Pancreas (tissue), 10 donors: Measurements from ENCODE around the gene OR2T35. TPM values are rescaled to one million over a fixed set of nuclear protein-coding genes. Genes with fewer than 3 reads are reported as not detected.

Source experiments
- ATAC-seq, 4 donors: fragments of 200-7000 bp; cut with Tn5 transposase; one replicate each; pipeline versions ENCODE4 v1.8.0 to v1.9.1; 2020; ENCODE audit warnings: mild to moderate bottlenecking in 4 of 4, moderate library complexity in 4 of 4
- DNase-seq, 6 donors: peaks; one replicate each; pipeline ENCODE4 v3.0.0-alpha.2; 2020
- FAIRE-seq: peaks from 2 replicates; lab custom pipeline; 2012; peaks lifted over from hg19 to GRCh38; lab: Jason Lieb, UNC
- H3K27ac ChIP-seq, 4 donors: fragments of 200-600 bp; sonication (generic); 1 replicate in 3 of 4; 2 replicates in 1 of 4; pipeline versions ENCODE4 v1.5.0 to v1.8.0; 2020
- H3K27me3 ChIP-seq, 4 donors: fragments of 200-600 bp; one replicate each; pipeline ENCODE4 v1.8.0; 2021
- H3K36me3 ChIP-seq, 3 donors: fragments of 200-600 bp; sonication (generic) in 1 of 3; one replicate each; pipeline versions ENCODE4 v1.5.0 to v1.8.0; 2020 to 2021
- H3K4me1 ChIP-seq, 3 donors: fragments of 200-600 bp; one replicate each; pipeline ENCODE4 v1.8.0; 2021
- H3K4me3 ChIP-seq, 4 donors: fragments of 200-600 bp; sonication (generic) in 2 of 4; one replicate each; pipeline versions ENCODE4 v1.5.0 to v1.8.0; 2020 to 2021
- H3K9me3 ChIP-seq, 4 donors: fragments of 200-600 bp; one replicate each; pipeline ENCODE4 v1.8.0; 2021
- CTCF ChIP-seq, 4 donors: fragments of 200-600 bp; sonication (generic) in 3 of 4; IDR thresholded peaks; one replicate each; pipeline versions ENCODE4 v1.5.0 to v1.8.0; 2021; ENCODE audit warnings: antibody characterized with exemption in 4 of 4
- WGBS, 2 donors: extraction: QIAGEN DNeasy Blood & Tissue Kit; methylation state at CpG; one replicate each; pipeline ENCODE4 v1.1.7; 2013; 5-methylcytosine and 5-hydroxymethylcytosine counted together
- intact Hi-C, 3 donors: fragments of 100-400 bp; cut with DNase I; formaldehyde crosslinking; loops; one replicate each; pipeline versions ENCODE4 v1.11.1 to v1.14.2; 2022
- polyA plus RNA-seq, 2 donors: library from polyadenylated mRNA; stranded (reverse); fragments of 200-250 nt; gene quantifications; one replicate each; pipeline ENCODE4 v1.2.3, GENCODE V29; 2013
- total RNA-seq, 6 donors: library from RNA; stranded (reverse); fragmentation: NEBNext Ultra II Directional in 4 of 6; extraction: Animal tissue kit (Norgen Biotek cat#: 25700) in 4 of 6; gene quantifications; one replicate each; pipeline versions ENCODE4 v1.2.1 to v1.2.4, GENCODE V29; 2021 to 2023
- donor health status: healthy with polysubstance abuse.
- donor health status: DM: no; HTN: no; CAD: no; lungs with moderate emphysema.
- donor health status: DM: no; HTN: no; CAD: no.
- donor health status: control.
- donor health status: control.
- donor health status: Bipolar disorder and iron deficiency.
- donor health status: DM: yes; HTN: yes; CAD: no.
- donor health status: DM: no; HTN: no; CAD: no.
- donor health status: DM: no; HTN: no; CAD: no.
- donor health status: DM: yes; HTN: yes; CAD: no.

The OR2T35 gene
- total and polyA plus RNA-seq, 8 donors = not detected

DNA sequence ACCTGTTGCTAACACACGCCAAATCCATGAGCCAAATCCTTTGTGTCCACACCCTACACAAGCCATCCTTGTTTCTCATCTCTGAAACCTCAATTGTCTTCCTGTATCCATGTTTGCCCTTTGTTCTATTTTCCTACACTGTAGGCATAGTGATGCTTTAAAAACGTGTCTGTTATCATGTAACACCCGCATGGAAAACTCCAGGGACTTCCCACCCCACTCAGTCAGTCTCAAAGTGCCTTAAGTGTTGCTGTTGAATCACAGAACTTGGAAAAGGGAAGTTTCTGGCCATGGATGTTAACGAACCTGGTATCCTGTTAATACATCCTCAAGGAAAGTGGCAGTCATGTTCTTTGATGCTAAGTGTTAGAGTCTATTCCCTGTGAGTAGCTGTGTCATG lies 19.9 kb downstream of the OR2T35 start:
- 64 to 71% methylated on average over 4 of the region's 4 CpGs for WGBS, 2 donors
- FAIRE-seq = no peak
- ATAC-seq = no peak
- Histone ChIP-seq H3K27me3 (no peaks in the 10 kb centered on the region), H3K9me3 (no peaks in the 10 kb centered on the region), H3K27ac (no peak overlapping the region), H3K4me3 (no peak overlapping the region), H3K36me3 (no peaks in the 10 kb centered on the region), H3K4me1 (no peaks in the 10 kb centered on the region)
- TF ChIP-seq CTCF (IDR thresholded peaks at IDR 0.05) = no peak
- intact Hi-C loops = loop anchor here in 1 of 3 donors (10.0 kb wide), 1 partner anchor 70 kb away; no protein-coding TSS in a partner anchor
- no peak for DNase-seq

- ATAC-seq (peak in 3 of 4 donors; percentile 87 to 91 (median 88)), FAIRE-seq (peak; percentile 81), DNase-seq (no peak)
- no peaks in the 10 kb centered on the region for H3K9me3 ChIP-seq
- no peak overlapping the region for H3K27ac ChIP-seq
- H3K36me3 ChIP-seq = no peaks in the 10 kb centered on the region
- no peak overlapping the region for H3K4me3 ChIP-seq
- H3K4me1 ChIP-seq = no peaks in the 10 kb centered on the region
- peak in 3 of 4 donors; percentile 54 to 60 (median 57) for TF ChIP-seq CTCF (IDR thresholded peaks at IDR 0.05)
- WGBS, 2 donors = 47 to 53% methylated on average over 4 of the region's 4 CpGs
- intact Hi-C loops = loop anchor here in 1 of 3 donors (5.0 to 10.0 kb wide), 2 partner anchors 72 to 185 kb away; no protein-coding TSS in a partner anchor
- no peaks in the 10 kb centered on the region for H3K27me3 ChIP-seq
Observed at GRCh38 chr1:248622570-248623001, 22.5 kb downstream of the OR2T35 start.

- ATAC-seq (no peak), FAIRE-seq (no peak)
- WGBS, 2 donors = 42 to 62% methylated on average over 7 of the region's 7 CpGs
Observed at GRCh38 chr1:248621770-248622169, 23.3 kb downstream of the OR2T35 start.

GRCh38 chr1:248618878-248619277 lies 26.2 kb downstream of the OR2T35 start:
- WGBS, 2 donors = 0 to 5% methylated on average over 3 of the region's 3 CpGs
- FAIRE-seq = no peak
- peak in 5 of 6 donors; percentile 35 to 81 (median 53) for DNase-seq
- Histone ChIP-seq H3K27ac (no peak overlapping the region), H3K4me1 (no peaks in the 10 kb centered on the region), H3K9me3 (no peaks in the 10 kb centered on the region), H3K4me3 (no peak overlapping the region), H3K36me3 (no peaks in the 10 kb centered on the region), H3K27me3 (no peaks in the 10 kb centered on the region)
- peak in 3 of 4 donors; percentile 73 to 83 (median 78) for ATAC-seq
- intact Hi-C loops = loop anchor here in 1 of 3 donors (5.0 kb wide), 1 partner anchor 193 kb away; no protein-coding TSS in a partner anchor
- TF ChIP-seq CTCF (IDR thresholded peaks at IDR 0.05) = peak in 3 of 4 donors; percentile 42 to 66 (median 54)

More at GRCh38 chr1:248621770-248622169, 23.3 kb downstream of the OR2T35 start:
- H3K27me3 ChIP-seq = no peaks in the 10 kb centered on the region
- no peaks in the 10 kb centered on the region for H3K36me3 ChIP-seq
- DNase-seq = no peak
- no peak overlapping the region for H3K4me3 ChIP-seq
- H3K9me3 ChIP-seq = no peaks in the 10 kb centered on the region
- intact Hi-C loops = loop anchor here in 1 of 3 donors (5.0 to 10.0 kb wide), 2 partner anchors 73 to 186 kb away; no protein-coding TSS in a partner anchor
- H3K27ac ChIP-seq = no peak overlapping the region
- H3K4me1 ChIP-seq = no peaks in the 10 kb centered on the region
- no peak for TF ChIP-seq CTCF (IDR thresholded peaks at IDR 0.05)

GRCh38 chr1:248618119-248618518 lies 27.0 kb downstream of the OR2T35 start:
- Histone ChIP-seq H3K36me3 (no peaks in the 10 kb centered on the region), H3K27ac (no peak overlapping the region), H3K4me1 (no peaks in the 10 kb centered on the region), H3K9me3 (no peaks in the 10 kb centered on the region), H3K4me3 (no peak overlapping the region), H3K27me3 (no peaks in the 10 kb centered on the region)
- ATAC-seq = no peak
- DNase-seq = no peak
- TF ChIP-seq CTCF (IDR thresholded peaks at IDR 0.05) = no peak
- intact Hi-C loops = loop anchor here in 1 of 3 donors (5.0 kb wide), 1 partner anchor 194 kb away; no protein-coding TSS in a partner anchor
- WGBS, 2 donors = 54 to 58% methylated on average over 7 of the region's 7 CpGs
- no peak for FAIRE-seq
